ENCODE measurements around the gene RIMBP2.

The RIMBP2 gene

DNA sequence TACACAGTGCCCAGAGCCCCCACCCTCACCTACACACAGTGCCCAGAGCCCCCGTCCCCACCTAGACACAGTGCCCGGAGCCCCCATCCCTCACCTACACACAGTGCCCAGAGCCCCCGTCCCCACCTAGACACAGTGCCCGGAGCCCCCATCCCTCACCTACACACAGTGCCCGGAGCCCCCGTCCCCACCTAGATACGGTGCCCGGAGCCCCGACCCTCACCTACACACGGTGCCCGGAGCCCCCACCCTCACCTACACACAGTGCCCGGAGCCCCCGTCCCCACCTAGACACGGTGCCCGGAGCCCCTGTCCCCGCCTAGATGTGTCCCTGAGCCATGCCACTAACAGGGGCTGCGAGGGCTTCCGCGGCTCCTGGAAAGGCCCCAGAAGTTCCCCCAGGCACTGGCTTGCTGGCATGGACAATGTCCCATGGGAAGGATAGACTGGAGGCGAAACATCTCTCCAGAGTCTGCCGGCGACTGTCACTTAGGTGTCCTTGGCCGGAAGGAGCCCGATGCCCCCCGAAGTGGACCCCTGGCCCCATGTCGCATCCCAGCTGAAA lies 232.4 kb downstream of the RIMBP2 start:
- no peaks in the 10 kb centered on the region for H3K36me3 ChIP-seq (ENCODE audit: control insufficient read depth, insufficient read depth, low read length)
- WGBS, 2 experiments (ENCODE audit: insufficient coverage in 2 of 2) = 85 to 88% methylated on average over 13 to 15 of the region's 26 CpGs
- no peak overlapping the region for H3K27ac ChIP-seq (ENCODE audit: low read depth, low read length, severe bottlenecking)
- H3K9me3 ChIP-seq (ENCODE audit: control insufficient read depth, low read length) = no peaks in the 10 kb centered on the region
- no peaks in the 10 kb centered on the region for H3K4me1 ChIP-seq (ENCODE audit: control insufficient read depth, insufficient read depth, low read length, poor library complexity, severe bottlenecking)
- no peak overlapping the region for H3K4me3 ChIP-seq (ENCODE audit: extremely low read depth, insufficient read depth, low read length, poor library complexity, severe bottlenecking)

DNA sequence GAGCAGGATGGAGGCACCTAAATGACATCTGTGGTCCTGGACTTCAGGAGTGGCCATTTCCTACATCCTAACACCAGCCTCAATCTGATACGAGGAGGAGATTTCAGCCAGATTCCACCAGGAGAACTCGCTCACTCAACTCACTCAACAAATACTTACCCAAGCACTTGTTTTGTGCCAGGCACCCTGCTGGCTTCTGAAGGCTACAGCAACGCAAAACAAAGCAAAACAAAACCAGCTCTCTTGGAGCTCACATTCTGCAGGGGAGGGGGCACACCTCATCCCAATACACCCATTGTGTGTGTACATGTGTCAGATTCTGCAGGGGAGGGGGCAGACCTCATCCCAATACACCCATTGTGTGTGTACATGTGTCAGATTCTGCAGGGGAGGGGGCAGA lies 233.7 kb downstream of the RIMBP2 start:
- no peaks in the 10 kb centered on the region for H3K4me1 ChIP-seq (ENCODE audit: control insufficient read depth, insufficient read depth, low read length, poor library complexity, severe bottlenecking)
- 66 to 71% methylated on average over 2 of the region's 3 CpGs for WGBS, 2 experiments (ENCODE audit: insufficient coverage in 2 of 2)
- no peak overlapping the region for H3K27ac ChIP-seq (ENCODE audit: low read depth, low read length, severe bottlenecking)
- no peak overlapping the region for H3K4me3 ChIP-seq (ENCODE audit: extremely low read depth, insufficient read depth, low read length, poor library complexity, severe bottlenecking)
- no peaks in the 10 kb centered on the region for H3K36me3 ChIP-seq (ENCODE audit: control insufficient read depth, insufficient read depth, low read length)
- H3K9me3 ChIP-seq (ENCODE audit: control insufficient read depth, low read length) = no peaks in the 10 kb centered on the region

DNA sequence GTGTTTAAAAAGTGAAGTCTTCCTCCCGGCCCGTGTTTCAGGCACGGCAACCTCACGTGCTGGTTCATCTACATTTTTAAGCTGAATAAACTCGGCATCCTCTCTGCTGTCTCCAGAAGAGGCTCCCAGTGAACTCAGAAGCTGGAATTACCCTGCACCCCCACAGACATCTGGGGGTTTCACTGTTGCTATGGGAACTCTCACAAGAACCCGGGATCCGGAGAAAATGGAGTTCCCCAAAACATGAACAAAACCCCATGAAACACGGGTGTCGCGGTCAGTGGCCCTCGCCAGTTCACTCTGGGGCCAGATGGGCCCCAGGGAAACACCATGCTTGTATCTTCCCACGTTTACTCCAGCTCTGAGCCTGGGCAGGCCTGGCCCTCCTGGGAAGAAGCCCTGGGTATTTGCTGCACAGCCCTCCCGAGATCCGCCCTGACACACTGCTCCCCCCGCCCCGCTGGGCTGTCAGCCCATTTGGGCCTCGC lies 234.7 kb downstream of the RIMBP2 start:
- Histone ChIP-seq H3K36me3 (ENCODE audit: control insufficient read depth, insufficient read depth, low read length) (no peaks in the 10 kb centered on the region), H3K27ac (ENCODE audit: low read depth, low read length, severe bottlenecking) (no peak overlapping the region), H3K4me3 (ENCODE audit: extremely low read depth, insufficient read depth, low read length, poor library complexity, severe bottlenecking) (no peak overlapping the region), H3K9me3 (ENCODE audit: control insufficient read depth, low read length) (no peaks in the 10 kb centered on the region), H3K4me1 (ENCODE audit: control insufficient read depth, insufficient read depth, low read length, poor library complexity, severe bottlenecking) (no peaks in the 10 kb centered on the region)
- 82 to 85% methylated on average over 15 to 17 of the region's 17 CpGs for WGBS, 2 experiments (ENCODE audit: insufficient coverage in 2 of 2)

DNA sequence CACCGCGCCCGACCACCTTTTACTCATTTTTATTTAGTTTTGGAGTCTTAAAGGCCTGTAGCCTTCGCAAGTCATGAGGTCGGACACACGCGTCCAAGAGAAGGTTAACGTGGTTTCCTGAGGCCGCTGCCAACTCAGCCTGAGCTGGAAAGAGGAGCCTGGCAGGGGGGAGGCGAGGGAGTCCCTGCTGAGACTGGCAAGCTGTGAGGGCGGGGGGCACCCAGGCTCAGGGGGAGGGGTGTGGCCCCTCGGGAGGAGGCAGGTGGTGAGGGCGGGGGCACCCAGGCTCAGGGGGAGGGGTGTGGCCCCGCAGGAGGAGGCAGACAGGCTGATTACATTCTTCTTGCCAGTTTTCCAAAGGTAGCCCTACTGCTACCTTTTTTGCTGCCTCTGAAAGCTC lies 235.2 kb downstream of the RIMBP2 start:
- no peaks in the 10 kb centered on the region for H3K9me3 ChIP-seq (ENCODE audit: control insufficient read depth, low read length)
- no peak overlapping the region for H3K27ac ChIP-seq (ENCODE audit: low read depth, low read length, severe bottlenecking)
- H3K4me1 ChIP-seq (ENCODE audit: control insufficient read depth, insufficient read depth, low read length, poor library complexity, severe bottlenecking) = no peaks in the 10 kb centered on the region
- H3K36me3 ChIP-seq (ENCODE audit: control insufficient read depth, insufficient read depth, low read length) = no peaks in the 10 kb centered on the region
- no peak overlapping the region for H3K4me3 ChIP-seq (ENCODE audit: extremely low read depth, insufficient read depth, low read length, poor library complexity, severe bottlenecking)
- 90 to 93% methylated on average over 10 to 11 of the region's 14 CpGs for WGBS, 2 experiments (ENCODE audit: insufficient coverage in 2 of 2)

DNA sequence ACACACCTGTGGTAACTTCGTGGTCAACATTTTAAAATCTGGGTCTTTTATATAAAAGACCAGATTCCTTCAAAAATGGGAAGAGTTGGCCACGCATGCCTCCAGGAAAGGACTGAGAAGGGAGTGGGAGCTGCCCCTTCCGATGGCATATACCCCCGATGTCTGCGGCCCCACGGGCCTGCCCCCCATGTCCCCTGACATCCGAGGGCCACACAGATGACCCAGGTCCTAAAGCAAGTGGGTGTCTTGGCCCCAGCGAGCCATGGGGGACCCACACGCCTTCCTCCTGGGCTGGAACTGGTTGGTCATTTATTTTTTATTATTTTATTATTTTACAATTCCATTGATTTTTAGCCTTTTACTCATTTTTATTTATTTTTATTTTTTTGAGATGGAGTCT lies 235.9 kb downstream of the RIMBP2 start:
- Histone ChIP-seq H3K27ac (ENCODE audit: low read depth, low read length, severe bottlenecking) (no peak overlapping the region), H3K4me3 (ENCODE audit: extremely low read depth, insufficient read depth, low read length, poor library complexity, severe bottlenecking) (no peak overlapping the region), H3K4me1 (ENCODE audit: control insufficient read depth, insufficient read depth, low read length, poor library complexity, severe bottlenecking) (no peaks in the 10 kb centered on the region), H3K36me3 (ENCODE audit: control insufficient read depth, insufficient read depth, low read length) (no peaks in the 10 kb centered on the region), H3K9me3 (ENCODE audit: control insufficient read depth, low read length) (no peaks in the 10 kb centered on the region)
- WGBS, 2 experiments (ENCODE audit: insufficient coverage in 2 of 2) = 96 to 100% methylated on average over 6 of the region's 9 CpGs

DNA sequence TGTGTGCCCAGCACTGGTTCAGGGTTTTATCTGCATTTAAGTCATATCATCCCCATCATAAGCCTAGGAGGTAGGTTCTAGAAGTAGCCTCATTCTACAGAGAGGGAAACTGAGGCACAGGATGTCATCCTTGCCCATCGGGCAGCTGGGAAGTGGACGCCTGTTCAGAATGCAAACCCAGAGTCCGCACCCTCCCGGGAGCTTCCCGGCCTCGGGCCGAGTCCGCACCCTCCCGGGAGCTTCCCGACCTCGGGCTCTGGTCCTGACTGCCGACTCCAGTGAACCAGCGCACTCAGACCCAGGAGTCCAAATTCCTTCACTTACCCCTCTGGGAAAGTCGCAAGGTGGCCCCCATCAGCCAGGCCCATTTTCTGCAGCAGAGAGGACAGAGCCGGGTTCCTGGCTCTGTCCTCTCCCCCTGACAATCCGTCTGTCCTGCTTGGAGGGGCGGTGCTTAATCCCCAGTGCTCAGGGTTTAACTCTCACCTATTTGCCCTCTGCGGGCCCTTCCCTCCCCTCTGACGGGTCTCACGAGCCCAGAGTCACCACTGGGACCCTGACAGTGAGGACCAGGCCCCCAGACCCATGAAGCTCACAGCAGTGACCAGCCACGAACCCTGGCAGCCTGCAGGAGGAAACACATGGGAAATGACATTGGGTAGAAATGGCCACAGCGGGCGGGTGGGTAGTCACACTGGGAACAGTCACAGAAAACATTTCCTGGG lies 236.5 kb downstream of the RIMBP2 start:
- H3K9me3 ChIP-seq (ENCODE audit: control insufficient read depth, low read length) = no peaks in the 10 kb centered on the region
- WGBS, 2 experiments (ENCODE audit: insufficient coverage in 2 of 2) = 79 to 83% methylated on average over 19 to 21 of the region's 23 CpGs
- H3K4me1 ChIP-seq (ENCODE audit: control insufficient read depth, insufficient read depth, low read length, poor library complexity, severe bottlenecking) = no peaks in the 10 kb centered on the region
- H3K4me3 ChIP-seq (ENCODE audit: extremely low read depth, insufficient read depth, low read length, poor library complexity, severe bottlenecking) = no peak overlapping the region
- H3K36me3 ChIP-seq (ENCODE audit: control insufficient read depth, insufficient read depth, low read length) = no peaks in the 10 kb centered on the region
- H3K27ac ChIP-seq (ENCODE audit: low read depth, low read length, severe bottlenecking) = no peak overlapping the region

DNA sequence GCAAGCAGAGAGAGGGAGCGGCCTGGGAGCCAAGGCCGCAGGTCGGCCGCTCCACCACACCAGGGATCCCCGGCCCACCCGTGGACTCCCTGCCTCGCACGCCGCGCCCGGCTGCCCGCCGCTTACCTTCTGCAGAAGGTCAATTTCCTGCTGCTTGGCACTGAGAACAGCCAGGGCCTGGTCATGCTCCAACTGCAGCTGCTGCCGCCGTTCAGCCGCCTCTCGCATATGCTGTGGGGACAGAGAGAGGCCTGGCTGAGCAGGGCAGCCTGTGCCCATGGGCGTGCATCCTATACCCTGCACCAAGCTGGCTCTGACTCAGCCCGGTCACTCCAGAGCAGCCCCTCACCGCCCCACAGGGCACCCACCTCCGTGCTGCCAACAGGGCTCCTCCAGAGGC lies 237.3 kb downstream of the RIMBP2 start:
- WGBS, 2 experiments (ENCODE audit: insufficient coverage in 2 of 2) = 93 to 96% methylated on average over 18 to 21 of the region's 21 CpGs
- H3K9me3 ChIP-seq (ENCODE audit: control insufficient read depth, low read length) = no peaks in the 10 kb centered on the region
- no peaks in the 10 kb centered on the region for H3K36me3 ChIP-seq (ENCODE audit: control insufficient read depth, insufficient read depth, low read length)

DNA sequence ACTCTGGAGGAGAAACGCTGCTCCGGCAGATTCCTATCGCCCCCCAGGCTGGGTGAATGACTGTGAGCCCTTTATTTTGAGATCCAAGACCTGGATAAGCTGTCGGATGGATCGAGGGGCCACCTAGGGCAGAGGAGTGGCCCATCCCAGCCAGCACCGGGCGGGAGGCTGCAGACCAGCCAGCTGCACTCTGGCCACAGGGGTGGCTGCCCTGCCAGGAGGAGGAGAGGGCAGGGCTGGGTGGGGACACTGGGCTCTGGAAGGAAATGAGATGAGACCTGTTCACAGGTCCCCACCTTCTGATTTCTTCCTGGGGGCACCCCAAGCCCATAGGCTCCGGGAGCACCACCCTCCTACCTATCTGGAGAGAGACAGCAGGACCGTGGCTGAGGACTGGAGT lies 238.4 kb downstream of the RIMBP2 start:
- 91 to 98% methylated on average over 6 to 7 of the region's 9 CpGs for WGBS, 2 experiments (ENCODE audit: insufficient coverage in 2 of 2)
- no peaks in the 10 kb centered on the region for H3K9me3 ChIP-seq (ENCODE audit: control insufficient read depth, low read length)
- H3K36me3 ChIP-seq (ENCODE audit: control insufficient read depth, insufficient read depth, low read length) = no peaks in the 10 kb centered on the region
- H3K4me3 ChIP-seq (ENCODE audit: extremely low read depth, insufficient read depth, low read length, poor library complexity, severe bottlenecking) = no peak overlapping the region
- H3K27ac ChIP-seq (ENCODE audit: low read depth, low read length, severe bottlenecking) = no peak overlapping the region
- H3K4me1 ChIP-seq (ENCODE audit: control insufficient read depth, insufficient read depth, low read length, poor library complexity, severe bottlenecking) = no peaks in the 10 kb centered on the region

More for the DNA sequence above, 237.3 kb downstream of the RIMBP2 start:
- H3K4me1 ChIP-seq (ENCODE audit: control insufficient read depth, insufficient read depth, low read length, poor library complexity, severe bottlenecking) = no peaks in the 10 kb centered on the region
- no peak overlapping the region for H3K27ac ChIP-seq (ENCODE audit: low read depth, low read length, severe bottlenecking)
- H3K4me3 ChIP-seq (ENCODE audit: extremely low read depth, insufficient read depth, low read length, poor library complexity, severe bottlenecking) = no peak overlapping the region

DNA sequence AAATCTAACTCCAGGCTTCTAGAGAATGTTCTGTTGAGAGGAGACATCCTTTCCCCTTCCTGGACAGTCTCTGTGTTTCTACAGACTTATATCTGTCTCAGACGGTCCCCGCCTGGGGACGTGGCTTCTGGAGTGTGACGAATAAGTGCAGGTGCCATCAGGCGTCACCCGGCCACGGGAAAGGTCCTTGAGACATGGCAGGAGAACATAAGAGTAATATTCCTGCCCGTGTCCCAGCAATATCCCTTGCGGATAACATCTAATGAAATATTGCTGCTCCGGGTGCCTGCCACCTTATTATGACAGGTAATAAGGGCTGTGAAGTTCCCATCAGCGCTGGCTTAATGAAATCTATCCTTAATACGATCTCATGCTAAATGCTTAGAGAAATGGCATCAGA lies 238.8 kb downstream of the RIMBP2 start:
- no peak overlapping the region for H3K27ac ChIP-seq (ENCODE audit: low read depth, low read length, severe bottlenecking)
- 92 to 96% methylated on average over 11 to 12 of the region's 12 CpGs for WGBS, 2 experiments (ENCODE audit: insufficient coverage in 2 of 2)
- H3K36me3 ChIP-seq (ENCODE audit: control insufficient read depth, insufficient read depth, low read length) = no peaks in the 10 kb centered on the region
- no peaks in the 10 kb centered on the region for H3K9me3 ChIP-seq (ENCODE audit: control insufficient read depth, low read length)
- no peak overlapping the region for H3K4me3 ChIP-seq (ENCODE audit: extremely low read depth, insufficient read depth, low read length, poor library complexity, severe bottlenecking)
- no peaks in the 10 kb centered on the region for H3K4me1 ChIP-seq (ENCODE audit: control insufficient read depth, insufficient read depth, low read length, poor library complexity, severe bottlenecking)

- no peaks in the 10 kb centered on the region for H3K4me1 ChIP-seq (ENCODE audit: control insufficient read depth, insufficient read depth, low read length, poor library complexity, severe bottlenecking)
- H3K9me3 ChIP-seq (ENCODE audit: control insufficient read depth, low read length) = no peaks in the 10 kb centered on the region
- 81% methylated on average over 19 to 20 of the region's 20 CpGs for WGBS, 2 experiments (ENCODE audit: insufficient coverage in 2 of 2)
- no peaks in the 10 kb centered on the region for H3K36me3 ChIP-seq (ENCODE audit: control insufficient read depth, insufficient read depth, low read length)
- no peak overlapping the region for H3K4me3 ChIP-seq (ENCODE audit: extremely low read depth, insufficient read depth, low read length, poor library complexity, severe bottlenecking)
- no peak overlapping the region for H3K27ac ChIP-seq (ENCODE audit: low read depth, low read length, severe bottlenecking)
Observed at GRCh38 chr12:130476451-130477135, 239.5 kb downstream of the RIMBP2 start.
